Duodenal mucosa (tissue), 2 donors: ENCODE data around the gene HMGN4.

Experiments
- H3K27ac ChIP-seq: one replicate; pipeline ENCODE4 v1.7.0; 2013; ENCODE audit warnings: low read depth, low read length
- H3K27me3 ChIP-seq, 2 donors: one replicate each; pipeline ENCODE4 v1.7.0; 2013; ENCODE audit warnings: low read length in 2 of 2, control low read depth in 1 of 2; ENCODE audit not compliant: insufficient read depth in 2 of 2, control insufficient read depth in 1 of 2
- H3K36me3 ChIP-seq, 2 donors: one replicate each; pipeline ENCODE4 v1.7.0; 2013; ENCODE audit warnings: low read length in 2 of 2, control low read depth in 1 of 2; ENCODE audit not compliant: insufficient read depth in 2 of 2, control insufficient read depth in 1 of 2
- H3K4me1 ChIP-seq, 2 donors: one replicate each; pipeline ENCODE4 v1.7.0; 2013; ENCODE audit warnings: low read length in 2 of 2, control low read depth in 1 of 2; ENCODE audit not compliant: insufficient read depth in 2 of 2, control insufficient read depth in 1 of 2
- H3K4me3 ChIP-seq, 2 donors: one replicate each; pipeline ENCODE4 v1.7.0; 2013; ENCODE audit warnings: low read length in 2 of 2, low read depth in 1 of 2
- H3K9ac ChIP-seq, 2 donors: one replicate each; pipeline ENCODE4 v1.7.0; 2013; ENCODE audit warnings: low read length in 2 of 2, low read depth in 1 of 2
- H3K9me3 ChIP-seq, 2 donors: one replicate each; pipeline ENCODE4 v1.7.0; 2013; ENCODE audit warnings: low read length in 2 of 2, control low read depth in 1 of 2; ENCODE audit not compliant: control insufficient read depth in 1 of 2

HMGN4 gene

DNA sequence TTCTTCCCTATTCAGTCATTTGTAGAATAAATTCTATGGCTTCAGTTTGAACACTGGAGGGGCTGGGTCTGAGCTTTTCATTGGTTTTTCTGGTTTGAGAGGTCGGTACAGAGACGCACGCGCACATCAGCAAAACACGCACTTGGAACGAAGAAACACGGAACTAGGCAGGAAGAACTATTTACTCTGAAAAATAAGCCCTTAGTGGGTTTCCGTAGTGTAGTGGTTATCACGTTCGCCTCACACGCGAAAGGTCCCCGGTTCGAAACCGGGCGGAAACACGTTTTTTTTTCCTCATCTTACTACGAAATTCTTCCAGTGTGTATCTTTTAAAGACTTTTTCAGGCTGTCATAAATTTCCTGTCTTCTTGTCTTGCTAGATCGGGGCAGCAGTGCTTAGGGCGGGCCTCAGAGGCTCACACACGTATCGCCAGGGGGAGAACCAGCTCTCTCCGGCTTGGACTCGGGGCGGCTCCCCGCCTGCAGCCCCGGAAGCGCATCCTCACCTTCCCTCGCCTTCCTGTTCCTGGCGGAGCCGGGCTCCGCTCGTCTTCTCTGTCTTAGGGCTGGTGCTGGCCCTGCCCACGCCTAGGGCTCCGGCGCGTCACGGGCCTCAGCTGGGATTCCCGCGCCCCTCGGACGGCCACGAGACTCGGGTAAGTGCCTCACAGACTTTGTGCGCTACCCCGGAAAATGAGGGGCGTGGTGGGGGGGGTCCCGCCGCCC is at the start of gene HMGN4:
TSS of gene HMGN4 (plus strand) at position 521 of the 726 bp plus-strand sequence. CDS start 6,841 bp downstream, outside the sequence.
- Histone ChIP-seq H3K36me3 (peaks cover 3% of the 10 kb centered on the region in 2 donors), H3K4me3 (peak within 1 kb of the TSS; percentile 87 to 89), H3K27me3 (no peaks in the 10 kb centered on the region), H3K27ac (peak within 1 kb of the TSS; percentile 83), H3K4me1 (peaks cover 31 to 35% of the 10 kb centered on the region in 2 donors), H3K9ac (peak within 1 kb of the TSS; percentile 92 to 93), H3K9me3 (no peaks in the 10 kb centered on the region)

DNA sequence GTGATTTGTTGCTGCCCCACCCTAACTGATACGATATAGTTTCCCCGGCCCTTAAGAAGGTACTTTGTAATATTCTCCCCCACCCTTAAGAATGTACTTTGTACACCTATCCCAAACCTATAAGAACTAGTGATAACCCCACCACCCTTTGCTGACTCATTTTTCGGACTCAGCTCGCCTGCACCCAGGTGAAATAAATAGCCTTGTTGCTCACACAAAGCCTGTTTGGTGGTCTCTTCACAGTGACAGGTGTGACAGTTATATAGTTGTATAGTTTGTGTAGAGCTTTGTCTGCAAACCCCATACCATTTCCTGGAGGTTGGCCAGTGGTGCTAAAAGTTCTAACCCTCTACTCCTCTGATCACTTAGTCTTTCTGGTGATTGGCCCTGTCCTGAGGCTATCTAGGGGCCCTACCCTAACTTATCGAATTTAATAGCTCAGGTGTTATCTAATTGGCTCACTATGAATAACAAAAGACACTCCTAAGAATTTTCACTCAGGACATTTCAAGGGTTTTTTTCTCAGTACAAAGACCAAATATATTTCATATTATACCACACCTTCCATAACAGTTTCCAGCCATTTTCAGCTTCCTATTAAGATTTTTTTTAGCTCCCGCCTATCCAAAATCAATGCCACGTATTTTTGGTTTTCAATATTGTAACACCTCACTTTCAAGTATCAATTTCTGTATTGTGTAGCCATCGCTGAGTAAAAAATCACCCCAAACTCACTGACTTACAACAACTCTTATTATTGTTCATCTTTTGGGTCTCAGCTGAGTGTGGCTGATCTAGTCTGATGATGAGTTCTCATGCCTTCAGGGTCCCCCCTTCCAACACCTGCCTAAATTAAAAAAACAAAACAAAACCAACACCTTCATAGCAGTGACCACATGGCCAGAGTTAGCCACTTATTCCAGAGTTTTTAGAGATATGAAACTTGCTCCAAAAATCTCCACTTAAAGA is 47.9 kb upstream of the HMGN4 start:
- H3K4me3 ChIP-seq, result peak overlapping the region in 1 of 2 donors; percentile 23
- H3K27ac ChIP-seq, result peak overlapping the region; percentile 11
- no peak overlapping the region for H3K9ac ChIP-seq
- H3K27me3 ChIP-seq, result no peaks in the 10 kb centered on the region
- no peaks in the 10 kb centered on the region for H3K9me3 ChIP-seq
- H3K4me1 ChIP-seq, result peaks cover 17 to 19% of the 10 kb centered on the region in 2 donors
- H3K36me3 ChIP-seq, result no peaks in the 10 kb centered on the region

DNA sequence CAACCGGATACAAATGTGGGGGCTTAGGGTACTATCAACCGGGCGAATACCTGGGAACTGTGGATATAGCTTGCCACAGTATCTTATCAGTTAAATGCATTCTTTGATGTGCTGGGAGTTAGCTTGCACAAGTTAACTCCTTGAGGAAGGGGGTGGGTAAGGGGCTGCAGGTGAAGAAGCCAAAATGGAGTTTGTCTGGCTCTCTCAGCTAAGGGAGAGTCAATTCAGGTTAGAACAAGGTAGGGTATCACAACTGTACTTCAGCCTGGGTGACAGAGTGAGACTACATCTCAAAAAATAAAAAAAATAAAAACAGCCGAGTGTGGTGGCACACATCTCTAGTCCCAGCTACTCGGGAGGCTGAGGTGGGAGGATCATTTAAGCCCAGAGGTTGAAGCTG is 46.6 kb upstream of the HMGN4 start:
- Histone ChIP-seq H3K4me3 (no peak overlapping the region), H3K4me1 (peaks cover 17 to 19% of the 10 kb centered on the region in 2 donors), H3K9me3 (no peaks in the 10 kb centered on the region), H3K36me3 (no peaks in the 10 kb centered on the region), H3K27me3 (no peaks in the 10 kb centered on the region), H3K27ac (no peak overlapping the region), H3K9ac (no peak overlapping the region)

DNA sequence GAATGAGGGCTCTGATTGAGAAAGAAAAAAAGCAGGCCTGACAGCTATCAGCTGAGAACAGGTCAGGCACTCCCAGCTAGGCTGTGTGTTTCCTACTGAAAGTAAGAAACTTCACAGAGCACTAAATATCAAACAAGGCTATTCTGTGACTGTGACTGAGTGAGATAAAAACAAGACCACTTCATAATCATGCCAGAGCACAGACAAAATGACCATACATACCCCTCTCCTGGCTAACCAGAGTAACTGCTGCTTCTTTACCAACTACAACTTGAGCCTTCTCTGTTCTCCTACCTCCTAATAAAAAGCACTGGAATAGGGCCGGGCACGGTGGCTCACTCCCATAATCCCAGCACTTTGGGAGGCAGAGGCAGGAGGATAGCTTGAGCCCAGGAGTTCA is 44.9 kb upstream of the HMGN4 start:
- Histone ChIP-seq H3K27ac (no peak overlapping the region), H3K27me3 (no peaks in the 10 kb centered on the region), H3K4me3 (no peak overlapping the region), H3K9me3 (no peaks in the 10 kb centered on the region), H3K9ac (no peak overlapping the region), H3K4me1 (peaks cover 17 to 19% of the 10 kb centered on the region in 2 donors), H3K36me3 (no peaks in the 10 kb centered on the region)

DNA sequence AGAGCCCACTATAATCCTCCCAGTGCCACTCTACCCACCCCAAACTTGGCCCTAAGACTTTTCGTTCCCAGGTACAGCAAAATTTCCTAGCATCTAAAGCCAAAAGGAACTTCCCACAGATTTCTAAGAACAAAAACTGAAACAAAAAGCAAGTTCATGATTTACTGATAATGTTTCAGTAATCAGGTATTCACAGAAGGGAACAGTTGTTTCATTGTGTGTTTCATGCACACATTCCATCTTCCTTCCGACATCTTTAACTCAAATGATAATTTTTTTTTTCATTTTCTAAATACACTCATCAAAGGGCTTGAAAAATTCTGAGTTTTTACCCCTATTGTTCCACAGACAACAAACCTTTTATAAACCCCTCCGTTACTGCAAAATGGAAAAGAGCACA is 44.0 kb upstream of the HMGN4 start:
- no peaks in the 10 kb centered on the region for H3K36me3 ChIP-seq
- no peak overlapping the region for H3K27ac ChIP-seq
- peaks cover 14 to 18% of the 10 kb centered on the region in 2 donors for H3K4me1 ChIP-seq
- H3K4me3 ChIP-seq, result no peak overlapping the region
- no peak overlapping the region for H3K9ac ChIP-seq
- H3K27me3 ChIP-seq, result no peaks in the 10 kb centered on the region
- H3K9me3 ChIP-seq, result no peaks in the 10 kb centered on the region

DNA sequence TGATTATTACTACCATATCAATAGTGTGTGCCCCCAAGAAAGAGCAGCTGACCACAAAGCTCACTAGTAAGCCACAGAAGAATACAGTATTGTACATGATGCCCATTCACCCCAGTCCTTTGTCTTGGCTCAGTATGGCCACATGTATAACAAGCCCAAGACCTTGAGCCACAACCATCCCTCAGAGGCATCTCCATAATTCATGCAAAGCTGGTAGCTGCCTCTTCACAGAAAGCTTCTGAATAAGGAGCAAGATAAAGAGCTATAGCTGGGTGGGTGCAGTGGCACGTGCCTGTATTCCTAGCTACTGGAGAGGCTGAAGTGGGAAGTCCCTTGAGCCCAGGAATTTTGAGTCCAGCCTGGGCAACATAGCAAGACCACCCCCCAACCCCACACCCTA is 42.9 kb upstream of the HMGN4 start:
- Histone ChIP-seq H3K36me3 (no peaks in the 10 kb centered on the region), H3K4me1 (peaks cover 11 to 12% of the 10 kb centered on the region in 2 donors), H3K27ac (no peak overlapping the region), H3K4me3 (no peak overlapping the region), H3K9ac (no peak overlapping the region), H3K9me3 (no peaks in the 10 kb centered on the region), H3K27me3 (no peaks in the 10 kb centered on the region)

DNA sequence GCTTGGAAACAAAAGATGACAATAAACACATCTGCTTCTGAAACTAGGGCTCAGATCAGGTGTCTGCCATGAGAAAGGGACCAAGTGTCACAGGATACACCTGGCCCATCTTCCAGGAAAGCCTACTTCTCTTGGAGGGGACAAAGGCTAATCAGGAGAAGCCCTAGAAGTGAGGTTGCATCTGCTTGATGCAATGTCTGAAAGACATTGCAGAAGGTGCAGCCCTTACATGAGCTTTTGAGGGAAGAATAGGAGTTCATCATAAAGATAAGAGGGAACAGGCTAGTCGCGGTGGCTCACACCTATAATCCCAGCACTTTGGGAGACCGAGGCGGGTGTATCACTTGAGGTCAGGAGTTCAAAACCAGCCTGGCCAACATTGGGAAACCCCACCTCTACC is 40.6 kb upstream of the HMGN4 start:
- no peak overlapping the region for H3K9ac ChIP-seq
- H3K36me3 ChIP-seq, result no peaks in the 10 kb centered on the region
- H3K4me1 ChIP-seq, result peaks cover 21 to 22% of the 10 kb centered on the region in 2 donors
- no peaks in the 10 kb centered on the region for H3K9me3 ChIP-seq
- no peak overlapping the region for H3K4me3 ChIP-seq
- no peak overlapping the region for H3K27ac ChIP-seq
- H3K27me3 ChIP-seq, result peaks cover 7 to 14% of the 10 kb centered on the region in 2 donors

DNA sequence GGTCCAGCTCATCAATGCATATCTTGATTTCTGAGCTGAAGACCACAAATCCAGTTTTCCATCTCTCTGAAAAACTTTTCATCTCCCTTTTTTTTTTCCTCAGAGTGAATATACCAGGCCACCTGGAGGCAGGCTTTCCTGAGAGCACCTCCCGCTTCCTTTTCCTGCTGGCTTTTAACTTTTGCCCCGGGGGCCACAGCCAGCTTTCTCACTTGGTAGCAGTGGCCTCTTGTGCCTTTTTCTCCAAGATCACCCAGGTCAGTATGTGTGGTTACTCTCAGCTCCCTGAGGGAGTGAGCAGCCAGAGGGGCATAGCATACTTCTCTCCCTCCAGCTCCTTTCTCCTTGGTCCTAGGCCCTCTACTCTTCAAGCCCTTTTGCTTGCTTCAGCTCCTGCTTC is 38.1 kb upstream of the HMGN4 start, which contains the start of gene BTN1A1:
TSS of gene BTN1A1 (plus strand) at position 202 of the 400 bp plus-strand sequence. CDS start 984 bp downstream, outside the sequence.
- Histone ChIP-seq H3K4me3 (no peak within 1 kb of the TSS), H3K27me3 (peaks cover 7 to 14% of the 10 kb centered on the region in 2 donors)

DNA sequence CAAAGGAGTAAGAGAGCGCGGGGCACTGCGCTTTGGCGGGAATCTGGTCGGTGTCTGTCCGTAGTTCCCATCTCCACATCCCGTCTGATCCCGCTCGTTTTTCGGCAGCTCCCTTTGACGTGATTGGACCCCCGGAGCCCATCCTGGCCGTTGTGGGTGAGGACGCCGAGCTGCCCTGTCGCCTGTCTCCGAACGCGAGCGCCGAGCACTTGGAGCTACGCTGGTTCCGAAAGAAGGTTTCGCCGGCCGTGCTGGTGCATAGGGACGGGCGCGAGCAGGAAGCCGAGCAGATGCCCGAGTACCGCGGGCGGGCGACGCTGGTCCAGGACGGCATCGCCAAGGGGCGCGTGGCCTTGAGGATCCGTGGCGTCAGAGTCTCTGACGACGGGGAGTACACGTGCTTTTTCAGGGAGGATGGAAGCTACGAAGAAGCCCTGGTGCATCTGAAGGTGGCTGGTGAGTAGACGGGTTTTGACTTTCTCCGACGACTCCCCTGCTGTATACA is 36.6 kb upstream of the HMGN4 start:
- no peak overlapping the region for H3K27ac ChIP-seq
- peaks cover 7 to 14% of the 10 kb centered on the region in 2 donors for H3K27me3 ChIP-seq
- no peaks in the 10 kb centered on the region for H3K9me3 ChIP-seq
- peaks cover 11 to 13% of the 10 kb centered on the region in 2 donors for H3K4me1 ChIP-seq
- H3K4me3 ChIP-seq, result peak overlapping the region; percentile 65 to 70
- no peaks in the 10 kb centered on the region for H3K36me3 ChIP-seq
- peak overlapping the region; percentile 33 to 60 for H3K9ac ChIP-seq

More for the DNA sequence above, 38.1 kb upstream of the HMGN4 start, which contains the start of gene BTN1A1:
- Histone ChIP-seq H3K9me3 (no peaks in the 10 kb centered on the region), H3K27ac (no peak within 1 kb of the TSS), H3K4me1 (peaks cover 11 to 13% of the 10 kb centered on the region in 2 donors), H3K9ac (no peak within 1 kb of the TSS), H3K36me3 (no peaks in the 10 kb centered on the region)
